NT2/D1 (cell line): ENCODE results near the gene CTBP1.

Experiments used
- SUZ12 ChIP-seq: IDR thresholded peaks from 2 replicates; pipeline ENCODE4 v1.6.1; 2011; ENCODE audit not compliant: insufficient read length, insufficient read depth; ENCODE audit errors: extremely low read depth
- YY1 ChIP-seq: IDR thresholded peaks from 2 replicates; pipeline ENCODE4 v1.6.1; 2011; ENCODE audit not compliant: insufficient read length, insufficient read depth
- ZNF274 ChIP-seq: IDR thresholded peaks from 2 replicates; pipeline ENCODE4 v1.6.1; 2011; ENCODE audit warnings: mild to moderate bottlenecking, low read depth, low read length

DNA sequence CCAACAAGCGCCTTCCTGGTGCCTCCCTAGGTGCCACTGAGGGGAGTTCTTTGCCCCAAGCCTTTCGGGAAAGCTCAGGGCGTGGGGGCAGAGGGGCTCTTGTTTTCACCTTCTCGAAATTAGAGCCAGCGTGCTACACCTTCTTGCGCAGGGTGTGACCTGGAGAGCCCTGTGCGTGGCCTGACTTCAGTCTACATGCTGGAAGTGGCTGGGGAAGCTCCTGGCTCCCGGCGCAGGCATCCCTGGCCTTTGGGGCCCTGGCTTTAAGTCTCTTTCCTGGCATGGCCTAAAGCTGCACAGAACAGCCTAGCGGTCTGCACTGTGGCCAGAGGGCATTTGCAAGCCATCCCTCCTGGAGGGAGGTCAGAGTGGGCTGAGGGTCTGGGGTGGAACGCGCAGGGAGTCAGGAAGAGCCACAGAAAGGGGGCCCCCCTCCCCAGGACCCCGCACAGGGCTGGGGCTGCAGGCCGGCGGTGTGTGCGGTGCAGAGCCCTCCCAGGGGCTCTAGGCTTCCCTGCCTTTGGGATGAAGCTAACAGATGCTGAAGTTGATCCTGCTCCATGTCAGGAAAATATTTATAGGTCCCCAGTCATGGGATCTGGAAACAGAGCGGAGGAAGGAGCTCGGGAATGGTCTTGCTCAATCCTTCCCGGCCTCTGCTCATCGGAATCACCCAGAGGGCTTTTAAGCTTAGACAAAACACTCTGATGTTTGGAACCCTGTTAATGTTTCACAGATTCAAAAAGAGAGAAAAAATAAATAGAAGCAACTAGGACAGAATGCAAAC, 75.8 kb downstream of the CTBP1 start:
- TF ChIP-seq SUZ12 (no peak), YY1 (no peak), ZNF274 (no peak)
